H9 (cell line): ENCODE data around the gene TEX51. TPM values are rescaled to one million over a fixed set of nuclear protein-coding genes. Genes with fewer than 3 reads are reported as not detected.

Source experiments
- DNase-seq: peaks from one replicate; pipeline ENCODE4 v3.0.0-alpha.2; 2017
- H2AFZ ChIP-seq: one replicate; pipeline ENCODE4 v1.6.1; 2013; ENCODE audit warnings: mild to moderate bottlenecking, low read length, control low read depth, moderate library complexity
- H2AK5ac ChIP-seq: 2 replicates; pipeline ENCODE4 v1.6.1; 2013; ENCODE audit warnings: low read length, control low read depth, mixed read lengths; ENCODE audit not compliant: insufficient read length
- H2BK120ac ChIP-seq: one replicate; pipeline ENCODE4 v1.6.1; 2013; ENCODE audit warnings: low read depth, mild to moderate bottlenecking, low read length, control low read depth, inconsistent platforms; ENCODE audit not compliant: poor library complexity, severe bottlenecking
- H2BK12ac ChIP-seq: 2 replicates; pipeline ENCODE4 v1.6.1; 2013; ENCODE audit warnings: low read length, control low read depth, mixed read lengths, low read depth; ENCODE audit not compliant: insufficient read length
- H2BK15ac ChIP-seq: 2 replicates; pipeline ENCODE4 v1.6.1; 2013; ENCODE audit warnings: low read depth, low read length, control low read depth
- H2BK20ac ChIP-seq: one replicate; pipeline ENCODE4 v1.6.1; 2013; ENCODE audit warnings: low read depth, mild to moderate bottlenecking, low read length, control low read depth, inconsistent platforms; ENCODE audit not compliant: poor library complexity, severe bottlenecking
- H2BK5ac ChIP-seq: 2 replicates; pipeline ENCODE4 v1.6.1; 2013; ENCODE audit warnings: low read length, control low read depth, mixed read lengths; ENCODE audit not compliant: insufficient read length
- H3K14ac ChIP-seq: 2 replicates; pipeline ENCODE4 v1.6.1; 2013; ENCODE audit warnings: low read length, control low read depth; ENCODE audit not compliant: insufficient read depth
- H3K18ac ChIP-seq: 2 replicates; pipeline ENCODE4 v1.6.1; 2013; ENCODE audit warnings: low read depth, mild to moderate bottlenecking, mixed read lengths, low read length, control low read depth; ENCODE audit not compliant: insufficient read length
- H3K23ac ChIP-seq: 2 replicates; pipeline ENCODE4 v1.6.1; 2013; ENCODE audit warnings: low read length, control low read depth, mixed read lengths, low read depth; ENCODE audit not compliant: insufficient read length
- H3K23me2 ChIP-seq: 2 replicates; pipeline ENCODE4 v1.6.1; 2013; ENCODE audit warnings: low read depth, mild to moderate bottlenecking, mixed read lengths, low read length, control low read depth; ENCODE audit not compliant: insufficient read length, poor library complexity, severe bottlenecking
- H3K27ac ChIP-seq: 2 replicates; pipeline ENCODE4 v1.5.1; 2013; ENCODE audit warnings: low read length, control low read depth, mixed read lengths, low read depth; ENCODE audit not compliant: insufficient read length
- H3K27me3 ChIP-seq: 2 replicates; pipeline ENCODE4 v1.6.1; 2013; ENCODE audit warnings: low read length, control low read depth, inconsistent platforms; ENCODE audit not compliant: insufficient read depth
- H3K4ac ChIP-seq: 2 replicates; pipeline ENCODE4 v1.6.1; 2013; ENCODE audit warnings: low read depth, mild to moderate bottlenecking, control low read depth, inconsistent platforms, low read length, moderate library complexity
- H3K4me1 ChIP-seq: 2 replicates; pipeline ENCODE4 v1.6.1; 2013; ENCODE audit warnings: low read length, control low read depth, inconsistent platforms; ENCODE audit not compliant: insufficient read depth
- H3K4me2 ChIP-seq: 2 replicates; pipeline ENCODE4 v1.6.1; 2013; ENCODE audit warnings: low read length, control low read depth, mixed read lengths; ENCODE audit not compliant: insufficient read length, insufficient read depth
- H3K56ac ChIP-seq: 2 replicates; pipeline ENCODE4 v1.6.1; 2013; ENCODE audit warnings: low read depth, mild to moderate bottlenecking, mixed read lengths, low read length, control low read depth; ENCODE audit not compliant: insufficient read length
- H3K79me1 ChIP-seq: 2 replicates; pipeline ENCODE4 v1.6.1; 2013; ENCODE audit warnings: low read depth, mild to moderate bottlenecking, moderate library complexity, low read length, control low read depth, inconsistent platforms; ENCODE audit not compliant: insufficient read depth, poor library complexity, severe bottlenecking
- H3K79me2 ChIP-seq: 2 replicates; pipeline ENCODE4 v1.6.1; 2013; ENCODE audit warnings: low read length, control low read depth, inconsistent platforms; ENCODE audit not compliant: insufficient read depth
- H3K9ac ChIP-seq: 2 replicates; pipeline ENCODE4 v1.6.1; 2013; ENCODE audit warnings: low read length, control low read depth, mixed read lengths; ENCODE audit not compliant: insufficient read length; ENCODE audit errors: extremely low read depth
- H3K9me3 ChIP-seq: one replicate; pipeline ENCODE4 v1.6.1; 2013; ENCODE audit warnings: low read depth, low read length, inconsistent platforms; ENCODE audit not compliant: control insufficient read depth
- H3T11ph ChIP-seq: one replicate; pipeline ENCODE4 v1.6.1; 2013; ENCODE audit warnings: mild to moderate bottlenecking, low read length, control low read depth, inconsistent platforms
- H4K20me1 ChIP-seq: one replicate; pipeline ENCODE4 v1.6.1; 2013; ENCODE audit not compliant: control insufficient read depth, insufficient read length, insufficient read depth
- H4K5ac ChIP-seq: 2 replicates; pipeline ENCODE4 v1.6.1; 2013; ENCODE audit warnings: low read depth, mild to moderate bottlenecking, mixed read lengths, low read length, control low read depth; ENCODE audit not compliant: insufficient read length
- H4K8ac ChIP-seq: replicated peaks from 2 replicates; pipeline ENCODE4 v1.6.1; 2013; ENCODE audit warnings: low read length, control low read depth, mixed read lengths, low read depth; ENCODE audit not compliant: insufficient read length
- H4K91ac ChIP-seq: 2 replicates; pipeline ENCODE4 v1.6.1; 2013; ENCODE audit warnings: low read depth, mild to moderate bottlenecking, moderate library complexity, mixed read lengths, low read length, control low read depth; ENCODE audit not compliant: insufficient read length
- H3K27ac Mint-ChIP-seq, 3 experiments: 2 replicates in 2 of 3; 3 replicates in 1 of 3; pipeline ENCODE4 v1.8.0; 2020 to 2021; ENCODE audit warnings: mixed read lengths in 3 of 3, mild to moderate bottlenecking in 1 of 3, moderate library complexity in 1 of 3
- H3K27me3 Mint-ChIP-seq: 2 replicates; pipeline ENCODE4 v1.8.0; 2021; ENCODE audit warnings: low read depth, mild to moderate bottlenecking, moderate library complexity, mixed read lengths
- H3K36me3 Mint-ChIP-seq, 3 experiments: 2 replicates in 2 of 3; 3 replicates in 1 of 3; pipeline ENCODE4 v1.8.0; 2020 to 2021; ENCODE audit warnings: low read depth in 3 of 3, mixed read lengths in 3 of 3; ENCODE audit not compliant: insufficient read depth in 1 of 3
- H3K4me1 Mint-ChIP-seq, 2 experiments: 2 replicates each; pipeline ENCODE4 v1.8.0; 2020; ENCODE audit warnings: mixed read lengths in 2 of 2
- H3K4me3 Mint-ChIP-seq, 2 experiments: 2 replicates in 1 of 2; 3 replicates in 1 of 2; pipeline ENCODE4 v1.8.0; 2020 to 2021; ENCODE audit warnings: mild to moderate bottlenecking in 2 of 2, mixed read lengths in 2 of 2, moderate library complexity in 1 of 2
- H3K9me3 Mint-ChIP-seq, 2 experiments: 2 replicates in 1 of 2; 3 replicates in 1 of 2; pipeline ENCODE4 v1.8.0; 2020; ENCODE audit warnings: mild to moderate bottlenecking in 2 of 2, mixed read lengths in 2 of 2, moderate library complexity in 1 of 2
- CTCF ChIP-seq: fragments of 200-600 bp; sonication (generic); conservative IDR thresholded peaks from 3 replicates; pipeline ENCODE4 v1.8.0; 2021; ENCODE audit warnings: antibody characterized with exemption, mild to moderate bottlenecking
- WGBS: extraction: QIAGEN DNeasy Blood & Tissue Kit; methylation state at CpG from one replicate; pipeline ENCODE4 v1.1.7; 2013; ENCODE audit warnings: missing lambda C conversion rate, low lambda C conversion rate, mixed read lengths; ENCODE audit not compliant: insufficient read length; ENCODE audit errors: extremely low coverage; 5-methylcytosine and 5-hydroxymethylcytosine counted together
- total RNA-seq: library from RNA; stranded (reverse); gene quantifications from 2 replicates; pipeline ENCODE4 v1.2.1, GENCODE V29; 2021

Gene TEX51
- total RNA-seq, 1 experiment from 2014 or later = not detected

- H4K5ac ChIP-seq = no peak overlapping the region
- no peak overlapping the region for H2AK5ac ChIP-seq
- WGBS = no CpG with 5 or more reads among the region's 4 CpGs
- H3K23me2 ChIP-seq = no peaks in the 10 kb centered on the region
- no peak overlapping the region for H3K18ac ChIP-seq
- no peak overlapping the region for H4K91ac ChIP-seq
- H3K27me3 Mint-ChIP-seq = peaks cover 26% of the 10 kb centered on the region
- no peak overlapping the region for H3K14ac ChIP-seq
- no peaks in the 10 kb centered on the region for H4K20me1 ChIP-seq
- H2AFZ ChIP-seq = no peak overlapping the region
- H2BK20ac ChIP-seq = no peak overlapping the region
- no peak overlapping the region for H3K9ac ChIP-seq
- H4K8ac ChIP-seq = no peak overlapping the region
- H2BK5ac ChIP-seq = no peak overlapping the region
- H3K27ac Mint-ChIP-seq = no peak overlapping the region
- DNase-seq = no peak
- no peaks in the 10 kb centered on the region for H3K27me3 ChIP-seq
- no peak overlapping the region for H2BK12ac ChIP-seq
- no peaks in the 10 kb centered on the region; a peak in 1 of 7 replicates for H3K36me3 Mint-ChIP-seq
- no peaks in the 10 kb centered on the region for H3K9me3 ChIP-seq
- no peak overlapping the region for H3T11ph ChIP-seq
- H2BK15ac ChIP-seq = no peak overlapping the region
- H3K27ac ChIP-seq = no peak overlapping the region
- H3K4ac ChIP-seq = no peak overlapping the region
- no peak overlapping the region for H3K56ac ChIP-seq
- no peak overlapping the region for H3K4me3 Mint-ChIP-seq
- H3K79me2 ChIP-seq = no peaks in the 10 kb centered on the region
- H3K4me1 Mint-ChIP-seq = 0 out of 4 replicates have a peak, but pooled peaks cover 0 to 2% of the 10 kb centered on the region in 2 experiments
- H2BK120ac ChIP-seq = no peak overlapping the region
- no peak for TF ChIP-seq CTCF
- no peaks in the 10 kb centered on the region; a peak in 1 of 5 replicates for H3K9me3 Mint-ChIP-seq
- no peak overlapping the region for H3K4me2 ChIP-seq
- no peaks in the 10 kb centered on the region for H3K4me1 ChIP-seq
- no peak overlapping the region for H3K23ac ChIP-seq
- no peaks in the 10 kb centered on the region for H3K79me1 ChIP-seq
These were observed 17.2 kb downstream of the TEX51 start for GRCh38 chr2:126915903-126916302.
